Nephron (organoid): ENCODE results near the gene CTSD.

Experiments
- H3K27ac Mint-ChIP-seq, 3 experiments: 2 replicates each; pipeline ENCODE4 v1.8.0; 2020; ENCODE audit warnings: mixed read lengths in 3 of 3, mild to moderate bottlenecking in 2 of 3, moderate library complexity in 1 of 3
- H3K27me3 Mint-ChIP-seq: 2 replicates; pipeline ENCODE4 v1.8.0; 2021; ENCODE audit warnings: low read depth, mild to moderate bottlenecking, moderate library complexity, mixed read lengths
- H3K36me3 Mint-ChIP-seq: 2 replicates; pipeline ENCODE4 v1.8.0; 2020; ENCODE audit warnings: low read depth, mixed read lengths
- H3K4me1 Mint-ChIP-seq: 2 replicates; pipeline ENCODE4 v1.8.0; 2020; ENCODE audit warnings: mixed read lengths
- H3K4me3 Mint-ChIP-seq, 3 experiments: 2 replicates each; pipeline ENCODE4 v1.8.0; 2020; ENCODE audit warnings: mild to moderate bottlenecking in 3 of 3, mixed read lengths in 3 of 3, moderate library complexity in 2 of 3
- H3K9me3 Mint-ChIP-seq: 2 replicates; pipeline ENCODE4 v1.8.0; 2020; ENCODE audit warnings: mixed read lengths
- TF ChIP-seq, protein P1 (sequence below), 3 experiments: fragments of 200-600 bp; sonication (generic); IDR thresholded peaks; one replicate each; pipeline ENCODE4 v1.5.0; 2021; ENCODE audit warnings: antibody characterized with exemption in 3 of 3; ENCODE audit not compliant: unreplicated experiment in 3 of 3

The CTSD gene

GRCh38 chr11:1744137-1744886 lies 19.4 kb downstream of the CTSD start:
- Mint-ChIP-seq H3K4me1 (no peaks in the 10 kb centered on the region), H3K27ac (no peak overlapping the region), H3K27me3 (peaks cover 34% of the 10 kb centered on the region), H3K36me3 (peaks cover 4% of the 10 kb centered on the region), H3K9me3 (peaks cover 4% of the 10 kb centered on the region), H3K4me3 (no peak overlapping the region)
- TF ChIP-seq, protein P1, sequence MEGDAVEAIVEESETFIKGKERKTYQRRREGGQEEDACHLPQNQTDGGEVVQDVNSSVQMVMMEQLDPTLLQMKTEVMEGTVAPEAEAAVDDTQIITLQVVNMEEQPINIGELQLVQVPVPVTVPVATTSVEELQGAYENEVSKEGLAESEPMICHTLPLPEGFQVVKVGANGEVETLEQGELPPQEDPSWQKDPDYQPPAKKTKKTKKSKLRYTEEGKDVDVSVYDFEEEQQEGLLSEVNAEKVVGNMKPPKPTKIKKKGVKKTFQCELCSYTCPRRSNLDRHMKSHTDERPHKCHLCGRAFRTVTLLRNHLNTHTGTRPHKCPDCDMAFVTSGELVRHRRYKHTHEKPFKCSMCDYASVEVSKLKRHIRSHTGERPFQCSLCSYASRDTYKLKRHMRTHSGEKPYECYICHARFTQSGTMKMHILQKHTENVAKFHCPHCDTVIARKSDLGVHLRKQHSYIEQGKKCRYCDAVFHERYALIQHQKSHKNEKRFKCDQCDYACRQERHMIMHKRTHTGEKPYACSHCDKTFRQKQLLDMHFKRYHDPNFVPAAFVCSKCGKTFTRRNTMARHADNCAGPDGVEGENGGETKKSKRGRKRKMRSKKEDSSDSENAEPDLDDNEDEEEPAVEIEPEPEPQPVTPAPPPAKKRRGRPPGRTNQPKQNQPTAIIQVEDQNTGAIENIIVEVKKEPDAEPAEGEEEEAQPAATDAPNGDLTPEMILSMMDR (IDR thresholded peaks at IDR 0.05; ENCODE audit: unreplicated experiment in 3 of 3): no peak

GRCh38 chr11:1743585-1744136 lies 20.1 kb downstream of the CTSD start:
- TF ChIP-seq, protein P1 (IDR thresholded peaks at IDR 0.05; ENCODE audit: unreplicated experiment in 3 of 3): no peak
- Mint-ChIP-seq H3K9me3 (peaks cover 8% of the 10 kb centered on the region), H3K4me1 (no peaks in the 10 kb centered on the region), H3K4me3 (no peak overlapping the region), H3K27me3 (peaks cover 32% of the 10 kb centered on the region), H3K27ac (no peak overlapping the region), H3K36me3 (peaks cover 4% of the 10 kb centered on the region)

- TF ChIP-seq, protein P1 (IDR thresholded peaks at IDR 0.05; ENCODE audit: unreplicated experiment in 3 of 3): no peak
- peaks cover 32% of the 10 kb centered on the region for H3K27me3 Mint-ChIP-seq
- no peak overlapping the region for H3K27ac Mint-ChIP-seq
- H3K4me3 Mint-ChIP-seq: no peak overlapping the region
- H3K4me1 Mint-ChIP-seq: no peaks in the 10 kb centered on the region
- peaks cover 4% of the 10 kb centered on the region for H3K36me3 Mint-ChIP-seq
- H3K9me3 Mint-ChIP-seq: peaks cover 13% of the 10 kb centered on the region
Observed at GRCh38 chr11:1742869-1743584, 20.7 kb downstream of the CTSD start.

- Mint-ChIP-seq H3K27ac (no peak overlapping the region), H3K4me3 (no peak overlapping the region), H3K9me3 (peaks cover 20% of the 10 kb centered on the region), H3K36me3 (peaks cover 4% of the 10 kb centered on the region), H3K27me3 (peaks cover 34% of the 10 kb centered on the region), H3K4me1 (no peaks in the 10 kb centered on the region)
- TF ChIP-seq, protein P1 (IDR thresholded peaks at IDR 0.05; ENCODE audit: unreplicated experiment in 3 of 3): no peak
Observed at GRCh38 chr11:1742371-1742770, 21.4 kb downstream of the CTSD start.

- TF ChIP-seq, protein P1 (IDR thresholded peaks at IDR 0.05; ENCODE audit: unreplicated experiment in 3 of 3): no peak
- Mint-ChIP-seq H3K4me3 (no peak overlapping the region), H3K36me3 (peaks cover 4% of the 10 kb centered on the region), H3K4me1 (no peaks in the 10 kb centered on the region), H3K9me3 (peaks cover 23% of the 10 kb centered on the region), H3K27me3 (peaks cover 28% of the 10 kb centered on the region), H3K27ac (no peak overlapping the region)
Observed at GRCh38 chr11:1741741-1742140, 22.0 kb downstream of the CTSD start.
